ENCODE results near the gene SLC24A3. TPM values are rescaled to one million over a fixed set of nuclear protein-coding genes. Genes with fewer than 3 reads are reported as not detected.

The SLC24A3 gene
- total RNA-seq, 4 donors from 2014 or later = 1.6 to 38.8 (median 3.7) TPM

- Histone ChIP-seq H3K9me3 (no peaks in the 10 kb centered on the region), H3K27me3 (no peaks in the 10 kb centered on the region), H3K4me1 (no peaks in the 10 kb centered on the region), H3K4me3 (no peak overlapping the region), H3K27ac (no peak overlapping the region), H3K36me3 (no peaks in the 10 kb centered on the region)
- no peak for DNase-seq
- no peak for TF ChIP-seq CTCF (IDR thresholded peaks at IDR 0.05)
- TF ChIP-seq POLR2A (IDR thresholded peaks at IDR 0.05) = no peak
Observed at GRCh38 chr20:19549896-19550295, 337.5 kb downstream of the SLC24A3 start.

DNA sequence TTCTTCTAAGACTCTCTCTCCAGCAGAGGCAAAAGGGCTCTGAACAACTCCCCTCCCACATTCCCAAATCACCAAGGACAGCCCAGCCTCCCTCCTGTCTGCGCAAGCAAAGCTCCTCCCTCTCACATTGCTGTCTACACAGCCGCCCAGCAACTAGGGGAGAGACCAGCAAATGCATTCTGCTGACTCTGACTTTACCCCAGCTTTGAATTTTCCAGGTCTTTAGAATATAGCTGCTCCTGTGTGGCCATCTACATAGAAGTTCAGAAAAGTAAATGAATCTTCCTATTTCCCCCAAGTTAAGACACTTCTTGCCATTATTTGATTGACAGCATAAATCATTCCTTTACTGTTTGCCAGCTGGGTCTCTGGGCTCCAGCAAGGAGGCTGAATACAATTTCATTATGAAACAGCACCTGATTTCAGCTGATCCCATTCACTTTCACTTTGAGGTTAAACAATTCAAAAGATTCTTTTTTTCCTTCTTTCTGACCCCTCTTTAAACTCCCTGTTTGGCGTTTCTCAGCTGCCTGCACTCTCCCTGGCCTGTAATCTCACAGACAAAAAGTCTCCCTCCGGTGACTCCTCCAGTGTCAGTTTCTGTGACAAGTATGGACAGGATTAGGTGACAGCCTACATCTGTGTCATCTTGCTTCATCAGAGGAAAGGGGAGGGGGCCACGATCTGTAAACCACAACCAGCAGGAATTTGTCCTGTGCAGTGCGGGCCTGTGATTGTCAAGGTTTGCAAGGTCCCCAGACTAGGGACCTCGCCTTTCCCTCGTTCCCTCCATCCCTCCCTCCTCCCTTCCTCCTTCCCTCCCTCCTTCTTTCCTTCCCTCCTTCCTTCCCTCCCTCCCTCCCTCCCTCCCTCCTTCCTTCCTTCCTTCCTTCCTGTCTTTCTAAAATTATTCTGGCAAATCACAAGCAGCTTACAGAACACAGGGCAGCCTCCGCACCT, 340.1 kb downstream of the SLC24A3 start:
- Histone ChIP-seq H3K36me3 (no peaks in the 10 kb centered on the region), H3K4me1 (no peaks in the 10 kb centered on the region), H3K27me3 (no peaks in the 10 kb centered on the region), H3K9me3 (no peaks in the 10 kb centered on the region), H3K27ac (no peak overlapping the region), H3K4me3 (no peak overlapping the region)
- TF ChIP-seq POLR2A (IDR thresholded peaks at IDR 0.05) (no peak), CTCF (IDR thresholded peaks at IDR 0.05) (no peak)
- DNase-seq = no peak

DNA sequence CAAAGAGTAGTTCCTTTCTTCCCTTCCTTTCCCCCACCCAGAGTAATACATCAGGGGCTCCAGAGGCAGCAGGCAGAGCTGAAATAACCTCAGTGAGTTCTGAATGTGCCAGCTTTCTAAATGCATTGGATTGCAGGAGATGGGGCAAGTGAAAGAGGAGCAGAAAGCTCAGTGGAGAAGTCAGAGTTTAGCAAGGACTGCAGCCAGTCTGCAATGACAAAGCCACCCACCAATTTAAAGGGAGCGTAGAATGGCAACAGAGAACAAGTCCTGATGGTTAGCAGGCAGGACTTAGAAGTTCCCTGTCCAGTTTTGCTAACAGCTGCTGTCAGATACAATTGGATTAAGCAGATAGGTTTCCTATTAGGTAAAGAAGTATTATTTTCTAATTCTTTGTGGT, 342.2 kb downstream of the SLC24A3 start:
- no peaks in the 10 kb centered on the region for H3K9me3 ChIP-seq
- TF ChIP-seq CTCF (IDR thresholded peaks at IDR 0.05) (no peak), POLR2A (IDR thresholded peaks at IDR 0.05) (no peak)
- no peak overlapping the region for H3K4me3 ChIP-seq
- no peaks in the 10 kb centered on the region for H3K36me3 ChIP-seq
- DNase-seq = no peak
- H3K27me3 ChIP-seq = no peaks in the 10 kb centered on the region
- H3K27ac ChIP-seq = no peak overlapping the region
- H3K4me1 ChIP-seq = no peaks in the 10 kb centered on the region

- Histone ChIP-seq H3K27ac (no peak overlapping the region), H3K4me1 (no peaks in the 10 kb centered on the region), H3K4me3 (no peak overlapping the region), H3K36me3 (no peaks in the 10 kb centered on the region), H3K9me3 (no peaks in the 10 kb centered on the region), H3K27me3 (no peaks in the 10 kb centered on the region)
- no peak for DNase-seq
- TF ChIP-seq CTCF (IDR thresholded peaks at IDR 0.05) (no peak), POLR2A (IDR thresholded peaks at IDR 0.05) (no peak)
Observed at GRCh38 chr20:19555726-19556125, 343.3 kb downstream of the SLC24A3 start.

DNA sequence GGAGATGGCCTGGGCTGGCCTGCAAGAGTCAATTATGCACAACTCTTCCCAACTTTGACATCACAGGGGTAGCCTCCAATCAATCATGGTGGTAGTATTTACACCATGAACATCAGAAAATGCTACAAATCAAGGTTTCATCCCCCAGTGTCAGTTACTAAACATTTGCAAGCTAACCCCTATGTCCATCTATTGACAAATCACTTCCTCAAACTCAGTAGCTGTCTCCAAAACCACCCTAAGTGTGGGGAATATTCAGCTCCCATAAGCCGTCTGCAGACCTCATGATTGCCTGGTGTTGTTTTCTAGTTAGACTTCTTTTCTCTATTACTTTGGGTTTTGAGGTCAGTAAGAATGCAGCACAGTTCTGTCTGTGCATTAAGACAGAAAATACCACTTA, 344.8 kb downstream of the SLC24A3 start:
- H3K4me3 ChIP-seq = no peak overlapping the region
- H3K36me3 ChIP-seq = no peaks in the 10 kb centered on the region
- TF ChIP-seq CTCF (IDR thresholded peaks at IDR 0.05) (no peak), POLR2A (IDR thresholded peaks at IDR 0.05) (no peak)
- no peaks in the 10 kb centered on the region for H3K4me1 ChIP-seq
- H3K27me3 ChIP-seq = no peaks in the 10 kb centered on the region
- no peak for DNase-seq
- no peaks in the 10 kb centered on the region for H3K9me3 ChIP-seq
- H3K27ac ChIP-seq = no peak overlapping the region
